HG03575 (cell line): ENCODE measurements around the gene SYPL1.

Experiments
- ATAC-seq: cut with Tn5 transposase; IDR thresholded peaks from one replicate; pipeline ENCODE4 v1.9.1; 2021; ENCODE audit not compliant: unreplicated experiment, insufficient number of reproducible peaks, low FRiP score; ENCODE audit errors: extremely low read depth

The SYPL1 gene

GRCh38 chr7:106125417-106125816 is 13.3 kb upstream of the SYPL1 start:
- ATAC-seq, result no peak

GRCh38 chr7:106124186-106124585 is 12.1 kb upstream of the SYPL1 start:
- ATAC-seq, result no peak

- ATAC-seq, result no peak
Observed at GRCh38 chr7:106122713-106123112, 10.6 kb upstream of the SYPL1 start.

GRCh38 chr7:106121189-106121810 is 9.2 kb upstream of the SYPL1 start:
- ATAC-seq, result no peak

GRCh38 chr7:106120500-106120899 is 8.4 kb upstream of the SYPL1 start:
- ATAC-seq, result no peak

- no peak for ATAC-seq
Observed at GRCh38 chr7:106119719-106120118, 7.6 kb upstream of the SYPL1 start.

- ATAC-seq, result no peak
Observed at GRCh38 chr7:106117786-106118544, 5.9 kb upstream of the SYPL1 start.

- ATAC-seq, result no peak
Observed at GRCh38 chr7:106116161-106116704, 4.1 kb upstream of the SYPL1 start.

- no peak for ATAC-seq
Observed at GRCh38 chr7:106114716-106115383, 2.7 kb upstream of the SYPL1 start.

- no peak for ATAC-seq
Observed at GRCh38 chr7:106112972-106113421, 885 bp upstream of the SYPL1 start.

GRCh38 chr7:106111655-106112117 is 426 bp downstream of the SYPL1 start:
- peak; percentile 3 for ATAC-seq

GRCh38 chr7:106110885-106111654 is 1.0 kb downstream of the SYPL1 start:
- ATAC-seq, result no peak

GRCh38 chr7:106110238-106110560 is 1.9 kb downstream of the SYPL1 start:
- no peak for ATAC-seq

GRCh38 chr7:106109521-106110237 is 2.4 kb downstream of the SYPL1 start:
- no peak for ATAC-seq

- no peak for ATAC-seq
Observed at GRCh38 chr7:106108991-106109390, 3.1 kb downstream of the SYPL1 start.

- ATAC-seq, result no peak
Observed at GRCh38 chr7:106104721-106105260, 7.3 kb downstream of the SYPL1 start.

- no peak for ATAC-seq
Observed at GRCh38 chr7:106102387-106102966, 9.6 kb downstream of the SYPL1 start.

- no peak for ATAC-seq
Observed at GRCh38 chr7:106101726-106102125, 10.4 kb downstream of the SYPL1 start.
